K562 (cell line): ENCODE results near the gene FKBP2. TPM values are rescaled to one million over a fixed set of nuclear protein-coding genes. Genes with fewer than 3 reads are reported as not detected.

Experiments used
- ATF7 ChIP-seq: fragments of 450-650 bp; IDR thresholded peaks from 2 replicates; pipeline ENCODE4 v1.7.1; 2014; ENCODE audit warnings: mild to moderate bottlenecking, moderate library complexity
- CREM ChIP-seq: IDR thresholded peaks from 2 replicates; pipeline ENCODE4 v1.6.1; 2014; ENCODE audit warnings: antibody characterized with exemption, low read depth
- ELK1 ChIP-seq: sonication (generic); formaldehyde crosslinking; IDR thresholded peaks from 2 replicates; pipeline ENCODE4 v1.8.1; 2022; ENCODE audit warnings: missing genetic modification reagents
- EWSR1 ChIP-seq: fragments of 450-650 bp; IDR thresholded peaks from 2 replicates; pipeline ENCODE4 v1.6.1; 2018; ENCODE audit warnings: borderline replicate concordance, mild to moderate bottlenecking, low read depth, moderate library complexity; ENCODE audit not compliant: partially characterized antibody
- FOS ChIP-seq: IDR thresholded peaks from 3 replicates; pipeline ENCODE4 v1.6.1; 2011; ENCODE audit not compliant: insufficient read length; ENCODE audit errors: extremely low read depth
- POLR2G ChIP-seq: fragments of 200-400 bp; formaldehyde crosslinking; IDR thresholded peaks from 2 replicates; pipeline ENCODE4 v1.6.1; 2017; ENCODE audit warnings: low read depth, mild to moderate bottlenecking, antibody characterized with exemption, low read length, moderate library complexity
- SMC3 ChIP-seq: conservative IDR thresholded peaks from 2 replicates; pipeline ENCODE4 v1.6.1; 2011; ENCODE audit warnings: low read depth, low read length, improper control_type of control experiment; ENCODE audit not compliant: insufficient read depth
- TEAD1 ChIP-seq, 2 experiments: fragments of 450-650 bp in 1 of 2; sonication (generic) in 1 of 2; formaldehyde crosslinking; IDR thresholded peaks; 2 replicates each; pipeline versions ENCODE4 v1.4.0 to v1.8.0; 2020 to 2022; ENCODE audit warnings: mild to moderate bottlenecking in 2 of 2, missing genetic modification reagents in 1 of 2
- THAP12 ChIP-seq: fragments of 250-450 bp; sonication (Bioruptor Pico); IDR thresholded peaks from 2 replicates; pipeline ENCODE4 v1.9.0; 2021; ENCODE audit warnings: mild to moderate bottlenecking, inconsistent platforms
- U2AF1 ChIP-seq: fragments of 200-400 bp; formaldehyde crosslinking; optimal IDR thresholded peaks from 2 replicates; pipeline ENCODE3; 2017; ENCODE audit warnings: mild to moderate bottlenecking, low read depth, low read length, moderate library complexity
- ZNF76 ChIP-seq: fragments of 250-450 bp; sonication (Bioruptor Pico); IDR thresholded peaks from 2 replicates; pipeline ENCODE4 v1.4.0; 2020; ENCODE audit warnings: mild to moderate bottlenecking, moderate library complexity, borderline replicate concordance
- polyA plus RNA-seq, 8 experiments: library from polyadenylated mRNA; depleted of rRNA in 4 of 8; stranded (reverse) in 5 of 8; unstranded in 3 of 8; fragments of >200 nt; fragmentation: Nextera tagmentation in 2 of 8; fragmentation: Illumina TruSeq in 1 of 8; extraction: Ambion mirVana in 2 of 8; extraction: Trizol in 1 of 8; gene quantifications; 2 replicates each; pipeline versions ENCODE4 v1.2.1 to v1.2.3, GENCODE V29; 2011 to 2014; ENCODE audit warnings: inconsistent platforms in 1 of 8, missing spikeins in 1 of 8
- total RNA-seq, 7 experiments: library from RNA; depleted of rRNA in 6 of 7; stranded (reverse); fragments of >200 nt in 6 of 7; fragmentation: Illumina TruSeq in 2 of 7; extraction: Trizol in 2 of 7; gene quantifications; 2 replicates each; pipeline versions ENCODE4 v1.2.1 to v1.2.3, GENCODE V29; 2011 to 2021; ENCODE audit warnings: low replicate concordance in 1 of 7
- TF ChIP-seq, protein P1 (sequence below): fragments of 450-650 bp; formaldehyde crosslinking; IDR thresholded peaks from 2 replicates; pipeline ENCODE4 v1.4.0; 2022; ENCODE audit warnings: missing genetic modification characterization
- TF ChIP-seq, protein P2 (sequence below), 2 experiments: fragments of 450-650 bp; IDR thresholded peaks; 2 replicates each; pipeline ENCODE4 v1.6.1; 2016; ENCODE audit warnings: mild to moderate bottlenecking in 2 of 2, borderline replicate concordance in 1 of 2, low read depth in 1 of 2, moderate library complexity in 1 of 2

Gene FKBP2
- total and polyA plus RNA-seq, 9 of the 15 experiments (the other 6 are each of a cell fraction or from before 2014, with no cell fraction given) = 3.5 to 151 (median 58.1) TPM

- TF ChIP-seq, protein P1, sequence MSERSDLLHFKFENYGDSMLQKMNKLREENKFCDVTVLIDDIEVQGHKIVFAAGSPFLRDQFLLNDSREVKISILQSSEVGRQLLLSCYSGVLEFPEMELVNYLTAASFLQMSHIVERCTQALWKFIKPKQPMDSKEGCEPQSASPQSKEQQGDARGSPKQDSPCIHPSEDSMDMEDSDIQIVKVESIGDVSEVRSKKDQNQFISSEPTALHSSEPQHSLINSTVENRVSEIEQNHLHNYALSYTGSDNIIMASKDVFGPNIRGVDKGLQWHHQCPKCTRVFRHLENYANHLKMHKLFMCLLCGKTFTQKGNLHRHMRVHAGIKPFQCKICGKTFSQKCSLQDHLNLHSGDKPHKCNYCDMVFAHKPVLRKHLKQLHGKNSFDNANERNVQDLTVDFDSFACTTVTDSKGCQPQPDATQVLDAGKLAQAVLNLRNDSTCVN = no peak
- TF ChIP-seq THAP12 (CRISPR knock-in tag) (peak; percentile 66), ZNF76 (CRISPR knock-in tag) (no peak), TEAD1 (CRISPR knock-in tag; IDR thresholded peaks at IDR 0.05) (peak in 1 of 2 experiments; percentile 48; a peak in 1 of 4 replicates), FOS (no peak), ELK1 (CRISPR knock-in tag) (no peak), POLR2G (peak; percentile 79), U2AF1 (peak; percentile 72), EWSR1 (no peak), CREM (peak; percentile 47; the same call in 1 of the 2 replicates), SMC3 (no peak), ATF7 (no peak)
- TF ChIP-seq, protein P2, sequence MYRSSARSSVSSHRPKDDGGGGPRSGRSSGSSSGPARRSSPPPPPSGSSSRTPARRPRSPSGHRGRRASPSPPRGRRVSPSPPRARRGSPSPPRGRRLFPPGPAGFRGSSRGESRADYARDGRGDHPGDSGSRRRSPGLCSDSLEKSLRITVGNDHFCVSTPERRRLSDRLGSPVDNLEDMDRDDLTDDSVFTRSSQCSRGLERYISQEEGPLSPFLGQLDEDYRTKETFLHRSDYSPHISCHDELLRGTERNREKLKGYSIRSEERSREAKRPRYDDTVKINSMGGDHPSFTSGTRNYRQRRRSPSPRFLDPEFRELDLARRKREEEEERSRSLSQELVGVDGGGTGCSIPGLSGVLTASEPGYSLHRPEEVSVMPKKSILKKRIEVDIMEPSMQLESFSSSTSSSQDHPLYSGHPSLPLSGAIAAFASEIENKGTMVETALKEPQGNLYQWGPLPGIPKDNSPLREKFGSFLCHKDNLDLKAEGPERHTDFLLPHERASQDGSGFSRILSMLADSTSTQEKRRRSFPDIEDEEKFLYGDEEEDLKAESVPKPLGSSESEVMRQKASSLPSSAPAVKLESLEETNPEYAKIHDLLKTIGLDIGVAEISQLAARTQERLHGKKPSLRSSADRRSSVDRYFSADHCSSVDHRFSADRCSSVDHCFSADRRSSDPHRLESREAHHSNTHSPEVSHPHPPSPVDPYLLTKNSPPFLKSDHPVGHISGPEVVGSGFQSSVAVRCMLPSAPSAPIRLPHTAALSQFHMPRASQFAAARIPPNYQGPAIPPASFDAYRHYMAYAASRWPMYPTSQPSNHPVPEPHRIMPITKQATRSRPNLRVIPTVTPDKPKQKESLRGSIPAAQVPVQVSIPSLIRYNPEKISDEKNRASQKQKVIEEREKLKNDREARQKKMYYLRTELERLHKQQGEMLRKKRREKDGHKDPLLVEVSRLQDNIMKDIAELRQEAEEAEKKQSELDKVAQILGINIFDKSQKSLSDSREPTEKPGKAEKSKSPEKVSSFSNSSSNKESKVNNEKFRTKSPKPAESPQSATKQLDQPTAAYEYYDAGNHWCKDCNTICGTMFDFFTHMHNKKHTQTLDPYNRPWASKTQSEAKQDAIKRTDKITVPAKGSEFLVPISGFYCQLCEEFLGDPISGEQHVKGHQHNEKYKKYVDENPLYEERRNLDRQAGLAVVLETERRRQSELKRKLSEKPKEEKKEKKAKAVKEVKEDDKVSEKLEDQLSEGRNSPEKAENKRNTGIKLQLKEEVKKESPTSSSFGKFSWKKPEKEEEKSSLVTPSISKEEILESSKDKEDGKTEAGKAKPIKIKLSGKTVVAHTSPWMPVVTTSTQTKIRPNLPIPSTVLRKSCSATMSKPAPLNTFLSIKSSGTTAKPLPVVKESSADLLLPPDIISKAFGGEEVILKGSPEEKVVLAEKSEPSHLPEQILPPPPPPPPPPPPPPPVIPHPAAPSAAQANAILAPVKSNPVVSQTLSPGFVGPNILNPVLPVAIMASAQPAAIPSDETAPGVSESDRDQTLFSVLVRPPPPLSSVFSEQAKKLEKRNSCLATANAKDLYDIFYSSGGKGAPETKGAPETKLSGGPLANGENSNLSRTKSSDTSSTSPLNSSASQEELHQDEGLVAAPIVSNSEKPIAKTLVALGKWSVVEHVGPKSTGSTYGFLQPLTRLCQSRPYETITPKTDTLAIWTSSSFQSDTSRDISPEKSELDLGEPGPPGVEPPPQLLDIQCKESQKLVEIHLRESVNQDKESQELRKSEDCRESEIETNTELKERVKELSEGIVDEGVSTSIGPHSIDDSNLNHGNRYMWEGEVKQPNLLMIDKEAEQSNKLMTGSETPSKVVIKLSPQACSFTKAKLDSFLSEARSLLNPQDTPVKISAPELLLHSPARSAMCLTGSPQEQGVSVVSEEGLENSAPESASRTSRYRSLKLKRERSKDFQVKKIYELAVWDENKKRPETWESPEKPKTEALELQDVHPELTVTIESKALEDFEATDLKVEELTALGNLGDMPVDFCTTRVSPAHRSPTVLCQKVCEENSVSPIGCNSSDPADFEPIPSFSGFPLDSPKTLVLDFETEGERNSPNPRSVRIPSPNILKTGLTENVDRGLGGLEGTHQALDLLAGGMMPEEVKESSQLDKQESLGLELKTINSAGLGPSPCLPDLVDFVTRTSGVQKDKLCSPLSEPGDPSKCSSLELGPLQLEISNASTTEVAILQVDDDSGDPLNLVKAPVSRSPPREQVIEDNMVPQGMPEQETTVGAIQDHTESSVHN (IDR thresholded peaks at IDR 0.05; ENCODE audit: borderline replicate concordance in 1 of 2, low read depth in 1 of 2) = no peak
Observed at GRCh38 chr11:64241491-64242374, 838 bp downstream of the FKBP2 start (continued).
